ENCODE results near the gene LYAR.

Gene LYAR

DNA sequence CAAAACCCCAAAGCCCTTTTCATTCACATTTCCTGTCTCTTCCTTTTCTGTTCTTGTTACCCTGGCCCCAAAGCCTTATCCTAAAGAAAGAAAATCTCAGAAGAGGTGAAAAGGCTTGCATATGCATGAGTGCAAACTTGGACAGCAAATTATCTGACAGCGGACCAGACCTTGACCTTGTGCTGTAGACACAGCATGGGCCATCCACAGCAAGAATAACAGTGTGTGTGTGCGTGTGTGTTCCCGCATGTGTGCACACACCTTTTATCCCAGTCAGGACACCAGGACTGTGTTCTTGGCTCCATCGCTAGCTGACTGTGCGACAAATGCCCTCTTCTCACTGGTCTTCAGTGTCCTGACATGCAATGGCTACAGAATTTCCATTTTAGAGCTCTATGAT is 35.4 kb upstream of the LYAR start:
- Mint-ChIP-seq H3K9me3 (no peaks in the 10 kb centered on the region), H3K4me1 (ENCODE audit: low read depth in 2 of 2) (peaks cover 0 to 2% of the 10 kb centered on the region in 2 donors), H3K4me3 (no peak overlapping the region), H3K27ac (peak overlapping the region in 1 of 2 donors; percentile 10), H3K27me3 (no peaks in the 10 kb centered on the region), H3K36me3 (ENCODE audit: insufficient read depth) (peaks cover 17% of the 10 kb centered on the region)
- ATAC-seq (replicated peaks) (no peak), DNase-seq (no peak)

DNA sequence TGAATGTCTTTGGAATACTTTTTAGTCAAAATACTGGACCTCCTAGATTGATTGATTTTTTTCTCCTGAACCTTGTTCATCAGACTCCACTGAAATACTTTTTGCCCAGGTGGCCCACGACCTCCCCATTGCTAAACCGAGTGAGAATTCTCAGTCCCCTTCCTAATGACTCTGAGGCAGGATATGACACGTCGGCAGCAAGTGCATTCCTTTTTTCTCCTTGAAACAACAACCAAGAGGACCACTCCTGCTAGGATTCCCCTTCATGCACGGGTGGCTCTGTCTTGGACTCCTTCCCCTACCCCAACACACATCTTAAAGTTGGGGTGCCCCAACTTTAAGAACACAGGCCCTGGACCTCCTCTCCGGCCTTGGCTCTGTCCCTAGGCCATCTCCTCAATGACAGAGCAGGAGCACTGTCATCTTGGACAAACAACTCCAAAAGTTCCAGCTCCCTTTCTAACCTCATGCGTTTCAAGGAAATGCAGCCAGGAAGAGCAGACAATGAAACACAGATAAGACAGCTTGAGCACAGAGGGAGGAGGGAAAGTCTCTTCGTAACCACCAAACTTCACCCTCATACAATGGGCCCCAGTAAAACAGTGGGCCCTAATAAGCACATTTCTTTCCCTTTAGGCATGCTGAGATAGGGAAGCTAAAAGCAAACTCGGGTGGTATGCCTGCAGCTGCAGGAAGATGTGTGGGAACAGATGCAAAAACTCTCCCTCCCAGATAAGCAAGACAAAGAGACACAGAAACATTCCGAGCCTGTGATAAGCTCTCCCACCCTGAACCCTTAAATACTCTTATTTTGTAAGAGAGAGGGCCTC is 34.0 kb upstream of the LYAR start:
- no peak overlapping the region for H3K4me3 Mint-ChIP-seq
- H3K36me3 Mint-ChIP-seq (ENCODE audit: insufficient read depth): peaks cover 26% of the 10 kb centered on the region
- no peak for DNase-seq
- H3K4me1 Mint-ChIP-seq (ENCODE audit: low read depth in 2 of 2): peaks cover 0 to 2% of the 10 kb centered on the region in 2 donors
- H3K9me3 Mint-ChIP-seq: no peaks in the 10 kb centered on the region
- ATAC-seq (replicated peaks): no peak
- peak overlapping the region; percentile 36 to 77 for H3K27ac Mint-ChIP-seq
- no peaks in the 10 kb centered on the region for H3K27me3 Mint-ChIP-seq

DNA sequence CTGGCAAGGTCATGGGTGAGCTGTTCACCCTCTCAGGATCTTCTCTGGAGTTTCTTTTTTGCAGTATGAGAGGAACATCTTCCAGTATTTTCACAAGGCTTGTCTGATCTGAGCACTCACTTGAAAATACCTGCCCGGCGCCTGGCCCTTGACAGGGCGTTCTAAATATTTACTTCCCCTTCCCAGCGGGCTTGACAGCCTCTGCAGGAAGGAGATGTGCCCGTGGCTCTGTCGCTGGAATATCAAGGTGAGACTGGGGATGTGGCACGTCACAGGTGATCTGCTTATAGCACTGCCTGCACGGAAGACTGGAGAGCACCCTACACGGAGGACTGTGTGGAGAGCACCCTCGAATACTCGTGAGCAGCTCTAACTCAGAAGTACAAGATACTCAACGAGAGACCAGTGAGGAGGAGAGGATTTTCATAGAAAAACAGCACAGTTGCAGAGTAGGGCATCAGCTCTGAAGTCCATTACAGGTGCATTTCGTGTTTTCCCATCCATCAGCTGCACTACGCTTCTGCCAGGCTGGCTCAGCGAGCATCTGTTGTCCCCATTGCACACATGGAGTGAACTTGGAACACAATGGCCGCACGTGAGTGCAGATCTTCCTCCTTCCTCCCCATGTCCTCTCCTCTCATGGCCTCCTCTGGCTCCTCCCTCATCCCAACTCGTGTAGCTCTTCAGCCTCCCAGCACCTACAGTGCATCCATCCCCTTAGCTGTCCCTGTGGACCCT is 32.2 kb upstream of the LYAR start:
- DNase-seq: no peak
- Mint-ChIP-seq H3K27ac (peak overlapping the region in 1 of 2 donors; percentile 49), H3K4me3 (no peak overlapping the region), H3K36me3 (ENCODE audit: insufficient read depth) (peaks cover 41% of the 10 kb centered on the region), H3K4me1 (ENCODE audit: low read depth in 2 of 2) (peaks cover 0 to 2% of the 10 kb centered on the region in 2 donors), H3K9me3 (no peaks in the 10 kb centered on the region), H3K27me3 (no peaks in the 10 kb centered on the region)
- no peak for ATAC-seq (replicated peaks)

DNA sequence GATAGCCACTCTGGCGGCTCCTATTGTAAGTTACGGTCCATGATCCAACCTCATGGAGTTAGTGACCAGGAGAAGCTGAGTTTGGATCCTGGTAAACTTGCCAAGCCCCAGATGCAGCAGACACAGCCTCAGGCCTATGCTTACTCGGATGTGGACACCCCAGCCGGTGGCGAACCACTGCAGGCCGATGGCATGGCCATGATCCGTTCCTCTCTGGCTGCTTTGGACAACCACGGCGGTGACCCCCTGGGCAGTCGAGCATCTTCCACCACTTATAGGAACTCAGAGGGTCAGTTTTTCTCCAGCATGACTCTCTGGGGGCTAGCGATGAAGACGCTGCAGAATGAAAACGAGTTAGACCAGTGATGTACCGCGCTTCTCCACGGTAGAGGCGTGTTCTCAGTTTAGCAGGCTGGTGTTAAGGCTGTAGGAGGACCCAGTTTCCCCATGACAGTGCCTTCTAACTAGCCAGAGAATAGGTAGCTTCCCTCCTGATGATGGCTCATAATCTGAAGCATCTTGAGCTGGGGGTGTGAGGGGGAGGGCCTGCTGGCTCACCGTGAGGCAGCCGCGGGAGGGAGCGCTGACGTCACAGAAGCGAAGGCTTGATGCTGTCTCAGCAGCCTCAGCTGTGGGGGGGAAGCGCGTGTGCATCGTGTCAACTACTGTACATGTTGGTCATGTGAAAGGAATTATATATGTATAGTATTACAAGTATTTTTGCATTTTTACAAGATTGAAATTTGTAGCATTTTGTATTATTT is 31.2 kb upstream of the LYAR start:
- Mint-ChIP-seq H3K27ac (no peak overlapping the region), H3K9me3 (no peaks in the 10 kb centered on the region), H3K27me3 (no peaks in the 10 kb centered on the region), H3K4me3 (no peak overlapping the region), H3K36me3 (ENCODE audit: insufficient read depth) (peaks cover 51% of the 10 kb centered on the region), H3K4me1 (ENCODE audit: low read depth in 2 of 2) (peaks cover 0 to 2% of the 10 kb centered on the region in 2 donors)
- no peak for DNase-seq
- ATAC-seq (replicated peaks): no peak

DNA sequence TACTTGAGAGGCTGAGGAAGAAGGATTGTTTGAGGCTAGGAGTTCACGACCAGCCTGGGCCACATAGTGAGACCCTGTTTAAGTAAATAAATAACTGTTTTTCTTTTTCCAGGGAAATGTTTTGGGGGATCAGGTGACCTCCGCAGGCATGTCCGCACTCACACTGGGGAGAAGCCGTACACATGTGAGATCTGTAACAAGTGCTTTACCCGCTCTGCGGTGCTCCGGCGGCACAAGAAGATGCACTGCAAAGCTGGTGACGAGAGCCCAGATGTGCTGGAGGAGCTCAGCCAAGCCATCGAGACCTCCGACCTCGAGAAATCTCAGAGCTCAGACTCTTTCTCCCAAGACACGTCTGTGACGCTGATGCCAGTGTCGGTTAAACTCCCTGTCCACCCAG is 30.6 kb upstream of the LYAR start:
- ATAC-seq (replicated peaks) (no peak), DNase-seq (no peak)
- no peak overlapping the region for H3K4me3 Mint-ChIP-seq
- no peaks in the 10 kb centered on the region for H3K9me3 Mint-ChIP-seq
- peaks cover 0 to 2% of the 10 kb centered on the region in 2 donors for H3K4me1 Mint-ChIP-seq (ENCODE audit: low read depth in 2 of 2)
- no peaks in the 10 kb centered on the region for H3K27me3 Mint-ChIP-seq
- no peak overlapping the region for H3K27ac Mint-ChIP-seq
- peaks cover 54% of the 10 kb centered on the region for H3K36me3 Mint-ChIP-seq (ENCODE audit: insufficient read depth)

DNA sequence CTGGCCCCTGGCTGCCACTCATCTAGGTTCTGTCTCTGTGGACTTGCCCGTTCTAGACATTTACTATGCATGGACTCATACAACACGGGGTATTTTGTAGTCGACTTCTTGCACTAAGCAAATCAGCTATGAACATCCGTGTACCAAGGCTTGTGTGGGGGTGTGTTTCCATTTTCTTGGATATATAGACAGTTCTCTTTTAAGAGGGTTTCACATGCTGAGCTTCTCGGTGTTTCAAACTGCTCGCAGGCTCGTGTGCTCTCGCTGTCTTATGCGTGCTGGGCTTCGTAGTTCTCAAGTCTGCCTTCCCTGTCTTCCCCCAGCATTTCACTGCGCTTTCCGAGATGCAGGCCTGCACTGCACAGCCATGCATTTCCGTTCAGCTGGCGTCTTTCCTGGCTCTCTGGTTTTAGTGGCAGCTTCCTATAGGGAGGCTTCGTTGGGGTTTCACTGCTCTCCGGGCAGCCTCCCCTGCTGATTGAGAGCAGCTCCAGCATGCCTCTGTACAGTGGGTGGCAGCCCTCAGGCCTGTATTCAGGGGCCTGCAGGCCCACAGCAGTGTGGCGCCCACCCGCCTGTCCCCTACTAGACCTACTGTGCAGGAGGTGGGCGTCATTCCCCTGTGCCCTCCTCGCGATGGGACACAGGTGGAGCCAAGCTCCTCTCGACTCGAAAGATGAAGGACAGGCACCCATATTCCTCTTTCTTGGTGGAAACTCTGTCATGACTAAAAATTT is 27.7 kb upstream of the LYAR start:
- Mint-ChIP-seq H3K27me3 (no peaks in the 10 kb centered on the region), H3K9me3 (no peaks in the 10 kb centered on the region), H3K36me3 (ENCODE audit: insufficient read depth) (peaks cover 69% of the 10 kb centered on the region), H3K27ac (peak overlapping the region in 1 of 2 donors; percentile 53), H3K4me1 (ENCODE audit: low read depth in 2 of 2) (no peaks in the 10 kb centered on the region), H3K4me3 (no peak overlapping the region)
- no peak for ATAC-seq (replicated peaks)
- DNase-seq: no peak

DNA sequence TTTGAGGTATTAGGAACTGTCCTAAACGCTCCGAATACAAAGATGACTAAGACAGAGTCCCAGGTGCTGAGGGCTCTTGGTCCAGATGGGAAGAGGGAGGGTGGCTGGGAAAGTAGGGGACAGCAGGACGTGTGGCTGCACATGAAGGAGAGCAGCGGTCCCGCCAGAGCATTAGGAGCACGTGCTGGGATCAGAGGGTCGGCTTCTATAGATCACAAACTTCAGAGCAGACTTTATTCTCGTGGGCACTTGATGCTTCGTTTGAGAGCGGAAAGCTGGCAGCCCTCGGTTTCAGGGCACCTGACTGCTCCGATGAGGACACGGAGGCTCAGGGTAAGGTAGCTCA is 26.2 kb upstream of the LYAR start:
- H3K9me3 Mint-ChIP-seq: no peaks in the 10 kb centered on the region
- H3K4me3 Mint-ChIP-seq: no peak overlapping the region
- ATAC-seq (replicated peaks) (no peak), DNase-seq (no peak)
- no peaks in the 10 kb centered on the region for H3K27me3 Mint-ChIP-seq
- H3K4me1 Mint-ChIP-seq (ENCODE audit: low read depth in 2 of 2): no peaks in the 10 kb centered on the region
- H3K27ac Mint-ChIP-seq: peak overlapping the region in 1 of 2 donors; percentile 36
- peaks cover 67% of the 10 kb centered on the region for H3K36me3 Mint-ChIP-seq (ENCODE audit: insufficient read depth)

DNA sequence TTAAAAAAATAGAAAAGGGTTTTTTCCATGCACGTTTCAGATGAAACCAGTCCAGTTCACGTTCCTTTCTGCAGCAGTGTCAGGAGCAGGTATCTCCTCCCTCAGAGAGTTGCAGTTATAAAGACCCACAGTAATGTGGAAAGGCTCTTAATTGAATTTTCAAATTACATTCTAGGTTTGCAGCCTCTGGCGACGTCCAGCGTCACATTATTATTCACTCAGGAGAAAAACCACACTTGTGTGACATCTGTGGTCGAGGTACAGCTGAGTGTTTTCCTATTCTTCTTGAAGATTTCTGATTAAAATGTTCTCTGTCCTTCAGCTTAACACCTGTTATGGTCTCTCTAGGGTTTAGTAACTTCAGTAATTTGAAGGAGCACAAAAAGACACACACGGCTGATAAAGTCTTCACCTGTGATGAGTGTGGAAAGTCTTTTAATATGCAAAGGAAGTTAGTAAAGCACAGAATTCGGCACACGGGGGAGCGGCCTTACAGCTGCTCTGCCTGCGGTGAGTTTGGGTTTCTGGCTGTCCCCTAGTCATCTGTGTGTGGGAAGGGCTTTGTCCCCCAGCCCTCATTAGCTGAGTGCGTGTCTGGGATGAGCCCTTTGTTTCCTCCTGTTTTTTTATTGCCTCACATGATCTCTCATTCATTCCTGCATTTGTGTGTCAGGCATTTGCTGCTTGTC is 25.7 kb upstream of the LYAR start:
- H3K9me3 Mint-ChIP-seq: no peaks in the 10 kb centered on the region
- H3K4me3 Mint-ChIP-seq: no peak overlapping the region
- H3K36me3 Mint-ChIP-seq (ENCODE audit: insufficient read depth): peaks cover 63% of the 10 kb centered on the region
- H3K27me3 Mint-ChIP-seq: no peaks in the 10 kb centered on the region
- no peak for DNase-seq
- peak overlapping the region in 1 of 2 donors; percentile 36 for H3K27ac Mint-ChIP-seq
- ATAC-seq (replicated peaks): no peak
- no peaks in the 10 kb centered on the region for H3K4me1 Mint-ChIP-seq (ENCODE audit: low read depth in 2 of 2)

DNA sequence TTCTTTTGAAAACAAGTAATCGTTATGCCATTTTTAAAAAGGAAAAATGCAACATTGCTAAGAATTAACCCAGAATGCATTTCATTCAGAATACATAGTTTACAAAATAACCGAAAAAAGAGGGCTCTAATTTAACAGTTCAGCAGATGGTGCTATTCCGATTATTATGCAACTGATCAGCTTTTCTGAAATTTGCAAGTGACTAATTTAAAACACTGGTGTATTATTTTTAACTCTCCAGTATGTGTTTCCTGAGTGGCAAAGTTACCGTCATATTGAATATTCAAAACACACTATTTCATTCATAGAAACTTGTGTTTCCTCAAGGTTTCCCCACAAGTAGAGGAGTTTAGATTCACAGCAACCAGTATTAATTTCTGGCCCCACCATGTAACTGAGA is 21.2 kb upstream of the LYAR start:
- no peaks in the 10 kb centered on the region for H3K27me3 Mint-ChIP-seq
- H3K4me3 Mint-ChIP-seq: no peak overlapping the region
- no peak overlapping the region for H3K27ac Mint-ChIP-seq
- peaks cover 5 to 10% of the 10 kb centered on the region in 2 donors for H3K4me1 Mint-ChIP-seq (ENCODE audit: low read depth in 2 of 2)
- ATAC-seq (replicated peaks) (no peak), DNase-seq (no peak)
- no peaks in the 10 kb centered on the region for H3K9me3 Mint-ChIP-seq
- peaks cover 42% of the 10 kb centered on the region for H3K36me3 Mint-ChIP-seq (ENCODE audit: insufficient read depth)

DNA sequence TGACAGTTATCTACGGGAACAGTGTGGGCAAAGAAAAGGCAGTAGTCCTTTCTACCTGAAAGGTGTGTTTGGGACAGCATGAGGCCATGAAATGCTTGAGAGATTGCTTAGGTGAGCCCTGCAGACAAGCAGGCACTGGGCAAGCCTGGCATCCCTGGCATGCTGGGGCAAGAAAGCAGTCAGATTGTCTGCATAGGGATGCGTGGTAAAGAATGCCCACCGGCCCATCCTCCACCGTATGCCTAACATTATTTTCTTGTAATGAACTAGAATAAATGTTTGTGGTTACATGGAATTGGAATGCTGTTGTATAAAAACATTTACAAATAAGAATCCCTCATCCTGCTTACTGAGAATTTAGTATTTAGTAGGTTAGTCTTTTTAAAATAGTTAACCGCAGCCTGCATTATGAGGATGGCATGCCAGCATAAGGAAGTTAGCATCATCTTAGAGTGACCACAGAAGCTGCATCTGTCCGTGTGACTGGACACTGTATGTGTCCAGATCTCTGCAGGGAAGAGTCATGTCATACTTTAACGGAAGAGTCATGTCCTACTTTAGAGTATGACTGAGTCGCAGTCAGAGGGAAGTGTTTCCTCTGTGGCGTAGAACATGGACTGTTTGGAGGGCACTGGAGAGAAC is 19.0 kb upstream of the LYAR start:
- H3K9me3 Mint-ChIP-seq: no peaks in the 10 kb centered on the region
- H3K4me1 Mint-ChIP-seq (ENCODE audit: low read depth in 2 of 2): peaks cover 7 to 16% of the 10 kb centered on the region in 2 donors
- no peak for ATAC-seq (replicated peaks)
- peak overlapping the region in 1 of 2 donors; percentile 59 for H3K27ac Mint-ChIP-seq
- H3K27me3 Mint-ChIP-seq: no peaks in the 10 kb centered on the region
- no peak overlapping the region for H3K4me3 Mint-ChIP-seq
- H3K36me3 Mint-ChIP-seq (ENCODE audit: insufficient read depth): peaks cover 45% of the 10 kb centered on the region
- no peak for DNase-seq

DNA sequence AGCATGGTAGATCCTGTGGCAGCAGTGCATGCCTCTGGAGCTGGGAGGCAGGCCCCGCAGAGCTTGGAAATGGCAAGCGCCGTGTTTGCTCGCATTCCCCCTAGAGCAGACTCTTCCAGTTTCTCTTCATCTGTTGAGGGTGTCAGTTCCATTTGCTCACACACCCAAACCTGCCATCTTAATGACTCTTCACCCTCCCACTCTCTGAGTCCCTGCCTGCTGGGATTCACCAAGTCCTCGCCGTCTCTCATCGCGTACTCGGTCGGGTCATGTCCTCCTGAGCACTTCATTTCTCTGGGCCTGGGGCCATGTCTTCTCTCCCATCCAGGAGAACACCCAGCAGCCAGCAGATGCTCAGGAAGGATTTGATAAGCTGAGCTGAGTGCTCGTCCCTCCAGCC is 17.0 kb upstream of the LYAR start:
- DNase-seq: no peak
- no peak for ATAC-seq (replicated peaks)
- H3K4me3 Mint-ChIP-seq: no peak overlapping the region
- H3K9me3 Mint-ChIP-seq: no peaks in the 10 kb centered on the region
- H3K27ac Mint-ChIP-seq: peak overlapping the region in 1 of 2 donors; percentile 17
- peaks cover 7 to 16% of the 10 kb centered on the region in 2 donors for H3K4me1 Mint-ChIP-seq (ENCODE audit: low read depth in 2 of 2)
- peaks cover 49% of the 10 kb centered on the region for H3K36me3 Mint-ChIP-seq (ENCODE audit: insufficient read depth)
- H3K27me3 Mint-ChIP-seq: no peaks in the 10 kb centered on the region

DNA sequence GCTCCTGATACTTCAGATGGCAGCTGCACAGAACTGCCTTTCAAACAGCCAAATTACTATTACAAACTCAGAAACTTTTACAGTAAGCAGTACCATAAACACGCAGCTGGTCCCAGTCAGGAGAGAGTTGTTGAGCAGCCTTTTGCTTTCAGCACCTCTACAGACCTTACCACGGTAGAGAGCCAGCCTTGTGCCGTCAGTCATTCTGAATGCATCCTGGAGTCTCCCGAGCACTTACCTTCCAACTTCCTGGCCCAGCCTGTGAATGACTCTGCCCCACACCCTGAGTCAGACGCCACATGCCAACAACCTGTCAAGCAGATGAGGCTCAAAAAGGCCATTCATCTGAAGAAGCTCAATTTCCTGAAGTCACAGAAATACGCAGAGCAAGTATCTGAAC is 12.5 kb upstream of the LYAR start:
- no peak for ATAC-seq (replicated peaks)
- no peak for DNase-seq
- no peaks in the 10 kb centered on the region for H3K9me3 Mint-ChIP-seq
- H3K27ac Mint-ChIP-seq: peak overlapping the region in 1 of 2 donors; percentile 24
- H3K4me1 Mint-ChIP-seq (ENCODE audit: low read depth in 2 of 2): peaks cover 21 to 31% of the 10 kb centered on the region in 2 donors
- no peak overlapping the region for H3K4me3 Mint-ChIP-seq
- H3K36me3 Mint-ChIP-seq (ENCODE audit: insufficient read depth): peaks cover 48% of the 10 kb centered on the region
- no peaks in the 10 kb centered on the region for H3K27me3 Mint-ChIP-seq

All from effector memory CD8-positive, alpha-beta T cell (primary cell).